Kidney (tissue), 14 donors: ENCODE results near the gene HTR1E. TPM values are rescaled to one million over a fixed set of nuclear protein-coding genes. Genes with fewer than 3 reads are reported as not detected.

Experiments used
- DNase-seq, 5 donors: peaks; one replicate each; pipeline ENCODE4 v3.0.0-alpha.2; 2013 to 2020
- FAIRE-seq: peaks from 2 replicates; lab custom pipeline; 2012; peaks lifted over from hg19 to GRCh38; lab: Jason Lieb, UNC
- H3K27ac ChIP-seq, 2 donors: one replicate each; pipeline ENCODE4 v1.7.0; 2013; ENCODE audit warnings: low read depth in 2 of 2, low read length in 2 of 2, inconsistent platforms in 1 of 2
- H3K27me3 ChIP-seq: one replicate; pipeline ENCODE4 v1.7.1; 2013; ENCODE audit warnings: low read length, inconsistent platforms; ENCODE audit not compliant: control insufficient read depth, insufficient read depth
- H3K36me3 ChIP-seq, 3 donors: one replicate each; pipeline versions ENCODE4 v1.7.0 to v1.7.1; 2013; ENCODE audit warnings: low read length in 3 of 3, control low read depth in 1 of 3, inconsistent platforms in 1 of 3; ENCODE audit not compliant: insufficient read depth in 3 of 3, control insufficient read depth in 2 of 3
- H3K4me1 ChIP-seq, 3 donors: one replicate each; pipeline versions ENCODE4 v1.7.0 to v1.7.1; 2013; ENCODE audit warnings: low read length in 3 of 3, inconsistent platforms in 1 of 3, low read depth in 1 of 3; ENCODE audit not compliant: control insufficient read depth in 2 of 3, insufficient read depth in 2 of 3
- H3K4me3 ChIP-seq, 3 donors: one replicate each; pipeline versions ENCODE4 v1.7.0 to v1.8.1; 2013; ENCODE audit warnings: low read length in 3 of 3, control low read depth in 1 of 3, inconsistent platforms in 1 of 3
- H3K9ac ChIP-seq, 3 donors: one replicate each; pipeline versions ENCODE4 v1.7.0 to v1.7.1; 2013; ENCODE audit warnings: low read length in 3 of 3, control low read depth in 1 of 3, inconsistent platforms in 1 of 3
- H3K9me3 ChIP-seq, 3 donors: one replicate each; pipeline versions ENCODE4 v1.7.0 to v1.7.1; 2013; ENCODE audit warnings: low read length in 3 of 3, control low read depth in 1 of 3, inconsistent platforms in 1 of 3; ENCODE audit not compliant: control insufficient read depth in 2 of 3, insufficient read depth in 1 of 3
- CTCF ChIP-seq: IDR thresholded peaks from 3 replicates; pipeline ENCODE4 v1.5.1; 2012; ENCODE audit warnings: mild to moderate bottlenecking, moderate library complexity, borderline replicate concordance; ENCODE audit not compliant: insufficient read depth; ENCODE audit errors: extremely low read depth
- intact Hi-C: fragments of 100-400 bp; cut with DNase I; formaldehyde crosslinking; loops from one replicate; pipeline ENCODE4 v1.11.1; 2022
- polyA plus RNA-seq: library from polyadenylated mRNA; stranded (reverse); fragments of 350-450 nt; fragmentation: Illumina TruSeq; extraction: RNeasy Lipid Tissue Mini Kit (QIAGEN cat#74804); gene quantifications from one replicate; pipeline ENCODE4 v1.2.3, GENCODE V29; 2014; ENCODE audit warnings: low read depth, low replicate concordance; ENCODE audit not compliant: insufficient read depth
- total RNA-seq: library from RNA; stranded (reverse); fragmentation: NEBNext Ultra II Directional; extraction: Animal tissue kit (Norgen Biotek cat#: 25700); gene quantifications from one replicate; pipeline ENCODE4 v1.2.1, GENCODE V29; 2021
- donor health status: control.
- donor health status: control.
- donor health status: control.
- donor health status: control.
- donor health status: control.
- donor health status: DM: yes; HTN: yes; CAD: no.
- donor health status: Normal renal cell carcinoma (clear cell type).

The HTR1E gene
- total and polyA plus RNA-seq, 2 donors from 2014 or later = not detected

- no peak overlapping the region for H3K27ac ChIP-seq
- intact Hi-C loops = no loop called here
- H3K27me3 ChIP-seq = no peaks in the 10 kb centered on the region
- no peaks in the 10 kb centered on the region for H3K36me3 ChIP-seq
- no peaks in the 10 kb centered on the region for H3K9me3 ChIP-seq
- no peak overlapping the region for H3K9ac ChIP-seq
- H3K4me3 ChIP-seq = no peak overlapping the region
- no peak for DNase-seq
- FAIRE-seq = no peak
- H3K4me1 ChIP-seq = no peaks in the 10 kb centered on the region
- TF ChIP-seq CTCF = no peak
These were observed 103.4 kb downstream of the HTR1E start for GRCh38 chr6:87040729-87041128.

GRCh38 chr6:87045521-87046075 is 108.3 kb downstream of the HTR1E start:
- DNase-seq = no peak
- Histone ChIP-seq H3K36me3 (no peaks in the 10 kb centered on the region), H3K4me3 (no peak overlapping the region), H3K9ac (no peak overlapping the region), H3K9me3 (no peaks in the 10 kb centered on the region), H3K4me1 (no peaks in the 10 kb centered on the region), H3K27me3 (no peaks in the 10 kb centered on the region), H3K27ac (no peak overlapping the region)
- TF ChIP-seq CTCF = no peak
- FAIRE-seq = no peak
- intact Hi-C loops = no loop called here

- Histone ChIP-seq H3K9ac (no peak overlapping the region), H3K27me3 (no peaks in the 10 kb centered on the region), H3K4me3 (no peak overlapping the region), H3K9me3 (no peaks in the 10 kb centered on the region), H3K36me3 (no peaks in the 10 kb centered on the region), H3K4me1 (no peaks in the 10 kb centered on the region), H3K27ac (no peak overlapping the region)
- intact Hi-C loops = no loop called here
- TF ChIP-seq CTCF = no peak
- no peak for FAIRE-seq
- no peak for DNase-seq
These were observed 112.5 kb downstream of the HTR1E start for GRCh38 chr6:87049779-87050178.

GRCh38 chr6:87053312-87053711 is 116.0 kb downstream of the HTR1E start:
- DNase-seq = no peak
- no peaks in the 10 kb centered on the region for H3K36me3 ChIP-seq
- no peak overlapping the region for H3K9ac ChIP-seq
- no peaks in the 10 kb centered on the region for H3K9me3 ChIP-seq
- intact Hi-C loops = no loop called here
- FAIRE-seq = no peak
- no peaks in the 10 kb centered on the region for H3K27me3 ChIP-seq
- no peak for TF ChIP-seq CTCF
- no peaks in the 10 kb centered on the region for H3K4me1 ChIP-seq
- H3K27ac ChIP-seq = no peak overlapping the region
- no peak overlapping the region for H3K4me3 ChIP-seq
